GM12872 (cell line): ENCODE measurements around the gene FGD5.

Experiments
- CTCF ChIP-seq: IDR thresholded peaks from 3 replicates; pipeline ENCODE4 v1.5.1; 2011; ENCODE audit warnings: low read depth, mild to moderate bottlenecking, low read length, moderate library complexity; ENCODE audit not compliant: insufficient read depth

Gene FGD5

GRCh38 chr3:14826069-14826468 lies 7.3 kb downstream of the FGD5 start:
- TF ChIP-seq CTCF = no peak

DNA sequence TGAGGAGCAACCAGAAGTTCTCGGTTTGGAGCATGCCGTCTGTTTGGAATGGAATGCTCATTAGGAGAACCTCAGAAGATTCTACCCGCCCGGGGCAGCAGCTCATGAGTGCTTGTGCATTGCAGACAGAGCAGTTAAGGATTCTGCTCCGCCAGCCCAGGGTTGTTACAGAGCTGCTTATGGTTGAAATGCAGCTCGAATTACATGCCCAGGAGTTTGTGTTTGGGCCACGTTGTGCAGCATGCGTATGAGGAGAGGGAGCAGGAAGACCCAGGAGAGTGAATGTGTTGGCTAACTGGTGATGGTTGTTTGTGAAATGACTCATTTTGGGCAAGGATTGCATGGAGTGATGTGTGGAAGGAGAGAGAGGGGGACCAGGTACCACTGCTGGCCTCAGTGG lies 9.0 kb downstream of the FGD5 start:
- TF ChIP-seq CTCF = no peak

GRCh38 chr3:14829811-14830210 lies 11.0 kb downstream of the FGD5 start:
- TF ChIP-seq CTCF = no peak

GRCh38 chr3:14831916-14832450 lies 13.2 kb downstream of the FGD5 start:
- TF ChIP-seq CTCF = no peak

- TF ChIP-seq CTCF = no peak
Observed at GRCh38 chr3:14832975-14833722, 14.4 kb downstream of the FGD5 start.

GRCh38 chr3:14834121-14834520 lies 15.4 kb downstream of the FGD5 start:
- TF ChIP-seq CTCF = no peak

DNA sequence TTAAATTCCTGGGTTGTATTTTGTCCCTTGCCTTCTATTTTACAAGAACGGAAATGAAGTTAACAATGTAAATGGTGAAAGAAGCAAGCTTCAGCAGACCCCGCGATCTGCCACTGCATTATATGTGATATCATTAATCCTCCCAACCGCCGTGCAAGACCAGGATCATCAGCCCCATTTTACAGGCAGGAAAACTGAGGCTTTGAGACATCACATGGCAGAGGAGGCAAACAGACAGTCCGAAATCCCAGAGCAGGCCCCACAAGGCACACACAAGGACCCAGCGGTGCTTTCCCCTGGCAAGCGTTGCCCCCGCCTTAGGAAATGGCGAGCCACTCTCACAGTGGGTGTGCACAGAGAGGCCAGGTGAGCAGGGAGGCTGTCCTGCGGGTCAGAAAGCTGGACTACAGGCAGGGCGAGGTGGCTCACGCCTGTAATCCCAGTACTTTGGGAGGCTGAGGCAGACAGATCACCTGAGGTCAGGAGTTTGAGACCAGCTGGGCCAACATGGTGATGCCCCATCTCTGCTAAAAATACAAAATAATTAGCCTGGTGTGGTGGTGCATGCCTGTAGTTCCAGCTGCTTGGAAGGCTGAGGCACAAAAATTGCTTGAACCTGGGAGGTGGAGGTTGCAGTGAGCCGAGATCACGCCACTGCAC lies 16.2 kb downstream of the FGD5 start:
- no peak for TF ChIP-seq CTCF
